Measurements from ENCODE around the gene CDH4.

CDH4 gene

GRCh38 chr20:61763740-61764400 lies 511.8 kb downstream of the CDH4 start:
- DNase-seq: no peak

- no peak for DNase-seq
Measured at GRCh38 chr20:61764471-61765025, 512.5 kb downstream of the CDH4 start.

- no peak for DNase-seq
Measured at GRCh38 chr20:61765081-61765870, 513.2 kb downstream of the CDH4 start.

- no peak for DNase-seq
Measured at GRCh38 chr20:61765871-61766654, 514.0 kb downstream of the CDH4 start.

- no peak for DNase-seq
Measured at GRCh38 chr20:61766921-61767610, 515.0 kb downstream of the CDH4 start.

- DNase-seq: no peak
Measured at GRCh38 chr20:61767761-61768494, 515.9 kb downstream of the CDH4 start.

- DNase-seq: no peak
Measured at GRCh38 chr20:61768571-61769285, 516.7 kb downstream of the CDH4 start.

- DNase-seq: no peak
Measured at GRCh38 chr20:61769286-61769832, 517.3 kb downstream of the CDH4 start.

- no peak for DNase-seq
Measured at GRCh38 chr20:61770113-61770585, 518.1 kb downstream of the CDH4 start.

GRCh38 chr20:61771805-61772350 lies 519.8 kb downstream of the CDH4 start:
- no peak for DNase-seq

GRCh38 chr20:61772828-61773631 lies 521.0 kb downstream of the CDH4 start:
- DNase-seq: no peak

GRCh38 chr20:61773926-61774587 lies 522.0 kb downstream of the CDH4 start:
- DNase-seq: no peak

GRCh38 chr20:61775423-61775822 lies 523.4 kb downstream of the CDH4 start:
- no peak for DNase-seq

- no peak for DNase-seq
Measured at GRCh38 chr20:61776491-61777075, 524.5 kb downstream of the CDH4 start.

GRCh38 chr20:61777773-61778494 lies 525.9 kb downstream of the CDH4 start:
- DNase-seq: no peak

GRCh38 chr20:61778495-61778863 lies 526.4 kb downstream of the CDH4 start:
- DNase-seq: no peak

GRCh38 chr20:61779176-61779965 lies 527.3 kb downstream of the CDH4 start:
- no peak for DNase-seq

All from NCI-H1105 (cell line).